K562 (cell line): ENCODE results near the gene TMEM116. TPM values are rescaled to one million over a fixed set of nuclear protein-coding genes. Genes with fewer than 3 reads are reported as not detected.

Experiments used
- CEBPG ChIP-seq, 3 experiments: fragments of 200-800 bp in 1 of 3; sonication (Bioruptor generic) in 1 of 3; sonication (generic) in 1 of 3; formaldehyde crosslinking in 1 of 3; IDR thresholded peaks in 2 of 3; conservative IDR thresholded peaks in 1 of 3; 2 replicates each; pipeline versions ENCODE4 v1.6.1 to v1.8.0; 2016 to 2022; ENCODE audit warnings: missing compliant biosample characterization in 2 of 3, missing genetic modification characterization in 2 of 3, mild to moderate bottlenecking in 1 of 3, missing genetic modification reagents in 1 of 3
- MEIS2 ChIP-seq: fragments of 450-650 bp; IDR thresholded peaks from 2 replicates; pipeline ENCODE4 v1.6.1; 2014; ENCODE audit warnings: mild to moderate bottlenecking; ENCODE audit not compliant: partially characterized antibody
- POLR2H ChIP-seq: IDR thresholded peaks from 2 replicates; pipeline ENCODE4 v1.6.1; 2016; ENCODE audit warnings: missing genetic modification characterization, low read depth, mild to moderate bottlenecking, control low read depth, missing compliant biosample characterization, moderate library complexity
- RUNX1 ChIP-seq: sonication (generic); IDR thresholded peaks from 2 replicates; pipeline ENCODE4 v1.6.1; 2016; ENCODE audit warnings: antibody characterized with exemption, low read depth
- SOX6 ChIP-seq: fragments of 450-650 bp; IDR thresholded peaks from 2 replicates; pipeline ENCODE4 v1.6.1; 2014; ENCODE audit warnings: mild to moderate bottlenecking
- polyA plus RNA-seq, 8 experiments: library from polyadenylated mRNA; depleted of rRNA in 4 of 8; stranded (reverse) in 5 of 8; unstranded in 3 of 8; fragments of >200 nt; fragmentation: Nextera tagmentation in 2 of 8; fragmentation: Illumina TruSeq in 1 of 8; extraction: Ambion mirVana in 2 of 8; extraction: Trizol in 1 of 8; gene quantifications; 2 replicates each; pipeline versions ENCODE4 v1.2.1 to v1.2.3, GENCODE V29; 2011 to 2014; ENCODE audit warnings: inconsistent platforms in 1 of 8, missing spikeins in 1 of 8
- total RNA-seq, 7 experiments: library from RNA; depleted of rRNA in 6 of 7; stranded (reverse); fragments of >200 nt in 6 of 7; fragmentation: Illumina TruSeq in 2 of 7; extraction: Trizol in 2 of 7; gene quantifications; 2 replicates each; pipeline versions ENCODE4 v1.2.1 to v1.2.3, GENCODE V29; 2011 to 2021; ENCODE audit warnings: low replicate concordance in 1 of 7
- TF ChIP-seq, protein P1 (sequence below), 2 experiments: fragments of 450-650 bp in 1 of 2; sonication (generic) in 1 of 2; formaldehyde crosslinking in 1 of 2; IDR thresholded peaks in 1 of 2; conservative IDR thresholded peaks in 1 of 2; 2 replicates each; pipeline versions ENCODE4 v1.6.1 to v1.8.1; 2016 to 2023; ENCODE audit warnings: mild to moderate bottlenecking in 2 of 2, moderate library complexity in 2 of 2, inconsistent platforms in 1 of 2, missing genetic modification reagents in 1 of 2
- TF ChIP-seq, protein P2 (sequence below): fragments of 250-450 bp; sonication (Bioruptor Pico); IDR thresholded peaks from 2 replicates; pipeline ENCODE4 v1.8.0; 2022; ENCODE audit warnings: inconsistent platforms

Gene TMEM116
- total and polyA plus RNA-seq, 9 of the 15 experiments (the other 6 are each of a cell fraction or from before 2014, with no cell fraction given), result 5.2 to 78.6 (median 13.9) TPM

DNA sequence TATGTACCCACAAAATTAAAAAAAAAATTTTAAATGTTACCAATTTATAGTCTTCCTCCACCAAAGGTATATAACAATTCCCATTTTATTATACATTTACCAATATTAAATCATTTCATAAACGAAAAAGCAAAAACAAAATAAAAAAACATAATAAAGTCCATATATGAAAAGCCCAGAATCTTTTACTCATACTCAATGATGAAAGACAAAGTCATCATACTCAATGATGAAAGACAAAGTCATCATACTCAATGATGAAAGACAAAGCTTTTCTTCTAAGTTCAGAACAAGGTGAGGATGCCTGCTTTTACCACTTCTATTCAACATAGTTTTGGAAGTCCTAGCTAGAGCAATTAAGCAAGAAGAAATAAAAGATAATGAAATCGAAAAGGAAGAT lies 28.1 kb downstream of the TMEM116 start (continued):
- TF ChIP-seq, protein P1, sequence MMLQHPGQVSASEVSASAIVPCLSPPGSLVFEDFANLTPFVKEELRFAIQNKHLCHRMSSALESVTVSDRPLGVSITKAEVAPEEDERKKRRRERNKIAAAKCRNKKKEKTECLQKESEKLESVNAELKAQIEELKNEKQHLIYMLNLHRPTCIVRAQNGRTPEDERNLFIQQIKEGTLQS (IDR thresholded peaks at IDR 0.05), result peak; percentile 91
- TF ChIP-seq, protein P1 (CRISPR knock-in tag; conservative IDR thresholded peaks at IDR 0.05), result no peak
- TF ChIP-seq POLR2H (tag), result peak; percentile 59
- no peak for TF ChIP-seq RUNX1
- TF ChIP-seq CEBPG (CRISPR knock-in tag; IDR thresholded peaks at IDR 0.05), result peak; percentile 40; the same call in 1 of the 2 replicates
- TF ChIP-seq CEBPG (tag; conservative IDR thresholded peaks at IDR 0.05 in 1 of 2, IDR thresholded peaks at IDR 0.05 in 1 of 2), result peak in 1 of 2 experiments; percentile 93; a peak in 2 of 4 replicates
- no peak for TF ChIP-seq SOX6
- TF ChIP-seq, protein P2, sequence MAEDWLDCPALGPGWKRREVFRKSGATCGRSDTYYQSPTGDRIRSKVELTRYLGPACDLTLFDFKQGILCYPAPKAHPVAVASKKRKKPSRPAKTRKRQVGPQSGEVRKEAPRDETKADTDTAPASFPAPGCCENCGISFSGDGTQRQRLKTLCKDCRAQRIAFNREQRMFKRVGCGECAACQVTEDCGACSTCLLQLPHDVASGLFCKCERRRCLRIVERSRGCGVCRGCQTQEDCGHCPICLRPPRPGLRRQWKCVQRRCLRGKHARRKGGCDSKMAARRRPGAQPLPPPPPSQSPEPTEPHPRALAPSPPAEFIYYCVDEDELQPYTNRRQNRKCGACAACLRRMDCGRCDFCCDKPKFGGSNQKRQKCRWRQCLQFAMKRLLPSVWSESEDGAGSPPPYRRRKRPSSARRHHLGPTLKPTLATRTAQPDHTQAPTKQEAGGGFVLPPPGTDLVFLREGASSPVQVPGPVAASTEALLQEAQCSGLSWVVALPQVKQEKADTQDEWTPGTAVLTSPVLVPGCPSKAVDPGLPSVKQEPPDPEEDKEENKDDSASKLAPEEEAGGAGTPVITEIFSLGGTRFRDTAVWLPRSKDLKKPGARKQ (CRISPR knock-in tag), result 0 out of 2 replicates have a peak, but pooled peaks have one; percentile 18
- TF ChIP-seq MEIS2, result peak; percentile 46
- TF ChIP-seq, all 486 proteins: peak for 8
